Central memory CD4-positive, alpha-beta T cell (primary cell): ENCODE measurements around the gene ELP1.
"Not testable (repeated sequence)": the region's sequence is repeated elsewhere in the genome, so short reads cannot be mapped to it uniquely, and the experiment has no call there.

Experiments used
- DNase-seq: peaks from one replicate; pipeline ENCODE4 v3.0.0; 2022
- total RNA-seq, 3 experiments: gene quantifications; one replicate each; lab custom pipeline; 2026; lab: John Stamatoyannopoulos, UW

Gene ELP1, protein sequence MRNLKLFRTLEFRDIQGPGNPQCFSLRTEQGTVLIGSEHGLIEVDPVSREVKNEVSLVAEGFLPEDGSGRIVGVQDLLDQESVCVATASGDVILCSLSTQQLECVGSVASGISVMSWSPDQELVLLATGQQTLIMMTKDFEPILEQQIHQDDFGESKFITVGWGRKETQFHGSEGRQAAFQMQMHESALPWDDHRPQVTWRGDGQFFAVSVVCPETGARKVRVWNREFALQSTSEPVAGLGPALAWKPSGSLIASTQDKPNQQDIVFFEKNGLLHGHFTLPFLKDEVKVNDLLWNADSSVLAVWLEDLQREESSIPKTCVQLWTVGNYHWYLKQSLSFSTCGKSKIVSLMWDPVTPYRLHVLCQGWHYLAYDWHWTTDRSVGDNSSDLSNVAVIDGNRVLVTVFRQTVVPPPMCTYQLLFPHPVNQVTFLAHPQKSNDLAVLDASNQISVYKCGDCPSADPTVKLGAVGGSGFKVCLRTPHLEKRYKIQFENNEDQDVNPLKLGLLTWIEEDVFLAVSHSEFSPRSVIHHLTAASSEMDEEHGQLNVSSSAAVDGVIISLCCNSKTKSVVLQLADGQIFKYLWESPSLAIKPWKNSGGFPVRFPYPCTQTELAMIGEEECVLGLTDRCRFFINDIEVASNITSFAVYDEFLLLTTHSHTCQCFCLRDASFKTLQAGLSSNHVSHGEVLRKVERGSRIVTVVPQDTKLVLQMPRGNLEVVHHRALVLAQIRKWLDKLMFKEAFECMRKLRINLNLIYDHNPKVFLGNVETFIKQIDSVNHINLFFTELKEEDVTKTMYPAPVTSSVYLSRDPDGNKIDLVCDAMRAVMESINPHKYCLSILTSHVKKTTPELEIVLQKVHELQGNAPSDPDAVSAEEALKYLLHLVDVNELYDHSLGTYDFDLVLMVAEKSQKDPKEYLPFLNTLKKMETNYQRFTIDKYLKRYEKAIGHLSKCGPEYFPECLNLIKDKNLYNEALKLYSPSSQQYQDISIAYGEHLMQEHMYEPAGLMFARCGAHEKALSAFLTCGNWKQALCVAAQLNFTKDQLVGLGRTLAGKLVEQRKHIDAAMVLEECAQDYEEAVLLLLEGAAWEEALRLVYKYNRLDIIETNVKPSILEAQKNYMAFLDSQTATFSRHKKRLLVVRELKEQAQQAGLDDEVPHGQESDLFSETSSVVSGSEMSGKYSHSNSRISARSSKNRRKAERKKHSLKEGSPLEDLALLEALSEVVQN (N-terminal part only)
- 141 to 219 (median 157) reads per million in 3 experiments for total RNA-seq

DNA sequence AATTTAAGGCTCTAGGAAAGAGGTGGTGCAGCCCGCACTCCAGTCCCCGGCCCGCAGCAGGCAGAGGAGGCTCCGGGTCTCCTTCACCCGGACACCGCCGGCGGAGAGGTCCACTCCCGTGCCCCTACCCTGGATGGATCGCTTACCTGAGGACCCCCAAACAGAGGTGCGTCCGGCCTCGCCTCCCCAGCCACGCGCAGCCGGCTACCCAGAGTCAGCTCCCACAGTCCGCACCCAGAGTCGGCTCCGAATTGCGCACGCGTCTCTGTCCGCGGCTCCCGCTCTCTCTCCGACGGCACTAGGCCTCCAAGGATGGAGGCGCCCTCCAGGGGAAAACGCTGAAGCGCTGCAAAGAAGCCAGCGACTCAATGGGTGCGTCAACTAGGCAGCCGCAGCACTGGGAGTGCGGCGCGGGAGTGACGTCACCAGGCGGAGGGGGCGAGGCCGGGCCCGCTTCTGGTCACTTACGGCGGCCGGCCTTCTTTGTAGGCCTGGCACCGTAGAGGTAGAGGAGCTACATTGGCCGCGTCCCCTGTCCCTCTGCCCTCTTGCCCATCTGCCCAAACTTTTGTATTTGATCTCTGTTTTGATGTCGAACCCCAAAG, at the start of gene ELP1:
Gene ELP1, minus strand, starts transcription at position 407 of the 605 bp plus-strand sequence. CDS start 2,978 bp downstream, outside the sequence.
- DNase-seq: peak; percentile 92

DNA sequence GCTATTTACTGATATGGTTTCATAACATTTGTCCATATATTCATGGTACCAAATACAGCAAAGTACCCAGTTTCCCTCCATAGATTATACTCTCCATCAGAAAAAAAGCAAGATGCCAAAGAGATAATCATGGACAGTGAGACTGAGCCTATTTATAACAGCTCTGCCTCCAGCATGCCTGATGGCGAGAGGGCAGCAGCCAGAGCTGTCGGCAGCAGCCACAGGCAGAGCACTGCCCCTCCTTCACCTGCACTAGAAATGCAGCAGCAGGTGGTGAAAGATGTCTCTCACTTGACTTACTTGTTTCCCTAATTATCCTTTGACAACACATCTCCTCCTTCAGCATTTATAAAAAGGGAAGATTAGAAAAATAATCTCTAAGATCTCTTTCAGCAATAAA, 47.0 kb upstream of the ELP1 start:
- DNase-seq: no peak

- no peak for DNase-seq
Observed at GRCh38 chr9:108978205-108978604, 44.3 kb upstream of the ELP1 start.

GRCh38 chr9:108973895-108974294, 40.0 kb upstream of the ELP1 start:
- no peak for DNase-seq

- no peak for DNase-seq
Observed at GRCh38 chr9:108972626-108973209, 38.8 kb upstream of the ELP1 start.

DNA sequence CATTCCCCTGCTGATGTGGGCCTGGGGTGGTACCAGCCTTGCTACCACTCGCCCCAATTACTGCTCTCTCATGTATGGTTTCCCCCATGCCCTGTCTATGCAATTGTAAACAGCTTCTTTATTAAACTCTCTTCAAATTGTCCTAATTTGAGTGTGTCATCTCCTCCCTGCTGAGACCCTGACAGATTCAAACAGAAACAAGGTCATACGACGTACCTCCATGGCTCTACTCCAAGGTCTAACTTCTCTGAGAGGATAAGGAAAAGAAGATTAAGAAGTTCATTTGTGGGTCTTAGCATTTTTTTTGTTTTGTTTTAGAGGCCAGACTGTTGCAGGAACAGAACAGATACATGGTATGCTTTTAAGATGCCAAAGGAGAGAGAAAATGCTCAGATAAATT, 38.3 kb upstream of the ELP1 start:
- DNase-seq: no peak

- not testable (repeated sequence) for DNase-seq
Observed at GRCh38 chr9:108971392-108971791, 37.5 kb upstream of the ELP1 start.

DNA sequence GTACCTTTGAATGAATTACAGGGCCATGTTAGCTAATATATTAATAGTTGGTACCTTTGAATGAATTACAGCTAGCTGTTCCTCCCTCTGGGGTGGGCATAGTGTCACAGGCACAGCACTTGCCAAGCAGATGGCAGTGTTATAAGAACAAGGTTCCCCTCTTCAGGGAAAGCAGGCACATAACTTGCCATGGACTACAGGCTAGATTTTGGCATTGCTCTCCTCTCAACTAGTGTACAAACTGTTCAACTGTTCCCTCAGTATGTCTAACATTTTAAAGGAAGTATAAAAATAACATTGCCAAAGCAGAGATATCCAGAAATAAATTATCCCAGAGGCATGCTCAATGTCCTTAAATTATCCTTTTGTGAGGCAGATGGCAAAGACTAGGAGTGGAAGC, 34.0 kb upstream of the ELP1 start:
- DNase-seq: no peak

DNA sequence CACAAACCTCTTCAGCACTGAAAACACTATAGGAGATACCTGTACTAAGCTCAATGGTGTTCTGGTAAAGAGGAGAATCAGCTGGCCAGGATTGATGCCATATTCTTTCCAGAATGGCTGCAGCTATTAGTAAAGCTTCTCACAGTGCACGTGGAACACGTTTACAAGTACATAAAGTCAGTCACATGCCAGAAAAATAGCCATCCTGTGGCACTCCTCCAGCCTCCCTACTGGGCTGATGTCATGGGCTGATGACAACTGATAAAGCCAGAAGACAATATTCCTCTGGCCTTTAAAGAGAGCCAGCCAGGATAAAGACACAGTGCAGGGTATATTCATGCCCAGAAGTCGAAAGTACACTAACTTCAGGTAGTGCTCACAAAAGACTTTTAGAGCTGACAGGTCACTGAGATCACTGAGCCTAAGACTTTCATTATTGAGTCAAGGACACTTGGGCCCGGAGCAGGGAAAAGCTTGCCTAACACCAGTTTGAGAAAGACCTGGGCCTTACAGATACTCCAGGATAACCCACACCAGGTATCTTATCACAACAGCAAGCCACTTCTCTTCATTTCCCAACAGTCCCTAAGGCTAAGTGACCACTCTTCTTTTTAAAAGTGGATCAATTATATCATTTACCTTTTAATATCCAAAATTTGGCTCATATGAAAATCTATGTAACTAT, 29.7 kb upstream of the ELP1 start:
- no peak for DNase-seq

DNA sequence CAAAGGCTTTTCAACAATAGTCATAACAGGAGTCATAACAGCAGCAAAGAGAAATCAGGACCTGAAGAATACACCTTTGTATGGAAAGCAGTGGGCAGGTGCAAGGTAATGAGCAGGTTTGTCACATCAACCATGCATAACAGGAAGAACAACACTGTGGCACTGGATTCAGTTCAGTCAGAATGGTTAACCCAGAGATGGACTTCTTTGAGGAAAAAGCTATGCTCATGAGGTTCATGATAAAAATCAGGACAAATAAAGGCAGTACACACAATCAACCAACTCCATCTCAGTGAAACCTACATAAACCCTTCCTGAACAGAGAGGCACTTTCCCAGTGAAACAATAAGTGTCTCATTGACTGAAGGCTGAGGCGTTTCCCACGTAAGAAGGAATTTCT, 27.2 kb upstream of the ELP1 start:
- no peak for DNase-seq

GRCh38 chr9:108960331-108960730, 26.4 kb upstream of the ELP1 start:
- DNase-seq: no peak

DNA sequence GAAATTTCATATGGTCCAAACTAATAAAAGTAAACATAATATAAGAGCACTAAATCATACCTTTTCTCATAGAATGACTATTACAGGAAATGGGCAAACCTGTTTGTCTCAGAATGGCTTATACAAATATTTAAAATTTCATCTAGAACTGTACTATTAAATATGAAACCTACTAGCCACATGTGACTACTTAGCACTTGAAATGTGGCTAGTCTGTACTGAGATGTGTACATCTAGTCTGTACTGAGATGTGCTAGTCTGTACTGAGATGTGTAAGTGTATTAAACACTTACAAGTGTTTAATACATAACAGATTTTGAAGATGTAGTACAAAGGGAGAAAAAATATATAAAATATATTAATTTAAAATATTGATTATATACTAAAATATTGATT, 22.7 kb upstream of the ELP1 start:
- no peak for DNase-seq

DNA sequence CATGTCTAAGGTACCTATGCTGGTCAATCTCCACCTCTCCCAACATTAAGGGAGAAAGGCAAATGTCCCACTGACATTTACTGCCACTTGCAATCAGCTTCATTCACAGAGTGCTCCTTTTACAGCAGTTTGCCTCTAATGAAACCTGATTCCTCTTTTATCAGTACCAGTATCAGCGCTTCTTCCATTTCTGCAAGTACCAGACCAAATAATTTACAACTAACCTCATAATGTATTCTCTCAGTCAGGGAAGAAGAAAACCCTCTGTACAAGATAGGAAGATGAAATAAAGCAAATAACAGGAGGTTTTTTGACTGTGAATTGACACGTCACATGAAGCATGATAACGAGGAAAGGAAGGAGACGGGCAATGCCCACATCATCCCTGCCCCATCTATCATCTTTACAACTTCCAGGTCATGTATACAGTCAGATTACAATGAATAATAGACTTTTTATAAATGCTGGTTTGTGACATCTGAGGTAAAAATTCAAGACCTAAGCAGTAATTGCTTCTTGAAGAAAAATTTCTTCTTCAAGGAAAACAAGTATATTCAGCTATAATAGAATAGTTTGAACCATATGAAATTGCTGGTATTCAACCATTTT, 22.2 kb upstream of the ELP1 start:
- no peak for DNase-seq

- DNase-seq: peak; percentile 20
Observed at GRCh38 chr9:108953983-108954574, 20.2 kb upstream of the ELP1 start.

GRCh38 chr9:108951578-108951977, 17.7 kb upstream of the ELP1 start:
- DNase-seq: no peak

DNA sequence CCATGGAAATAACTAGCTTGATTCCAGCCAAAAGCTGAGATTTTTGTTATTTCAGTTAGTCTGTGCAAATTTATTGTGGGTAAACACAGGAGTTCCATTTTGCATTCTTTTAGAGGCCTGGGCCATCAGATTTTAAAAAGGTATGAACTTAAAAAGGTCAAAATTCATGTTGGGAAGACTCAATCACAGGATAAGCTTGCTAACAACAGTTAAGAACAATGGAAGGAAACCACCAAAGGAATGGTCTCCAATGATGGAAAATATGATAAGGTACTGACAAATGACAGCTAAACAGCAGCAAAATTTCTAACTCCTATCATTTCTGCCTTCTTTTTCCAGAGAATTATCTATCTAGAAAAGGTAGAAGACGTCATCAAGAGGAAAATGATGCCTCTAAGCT, 16.2 kb upstream of the ELP1 start:
- no peak for DNase-seq

DNA sequence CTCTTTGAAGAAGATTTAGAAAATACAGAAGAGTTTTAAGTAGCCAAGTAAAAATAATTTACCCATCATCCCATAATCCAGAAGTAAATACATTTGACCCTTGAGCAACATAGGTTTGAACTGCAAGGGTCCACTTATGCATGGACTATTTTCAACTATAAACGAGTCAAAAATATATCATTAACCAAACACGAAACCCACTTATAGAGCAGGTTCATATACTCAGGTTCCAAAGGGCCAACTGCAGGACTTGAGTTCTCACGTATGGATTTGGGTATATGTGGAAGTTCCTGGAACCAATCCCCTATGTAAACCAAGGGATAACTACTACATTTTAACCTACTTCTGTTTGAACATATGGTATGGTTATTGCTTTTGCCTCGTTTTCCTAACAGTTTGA, 6.1 kb upstream of the ELP1 start:
- no peak for DNase-seq

DNA sequence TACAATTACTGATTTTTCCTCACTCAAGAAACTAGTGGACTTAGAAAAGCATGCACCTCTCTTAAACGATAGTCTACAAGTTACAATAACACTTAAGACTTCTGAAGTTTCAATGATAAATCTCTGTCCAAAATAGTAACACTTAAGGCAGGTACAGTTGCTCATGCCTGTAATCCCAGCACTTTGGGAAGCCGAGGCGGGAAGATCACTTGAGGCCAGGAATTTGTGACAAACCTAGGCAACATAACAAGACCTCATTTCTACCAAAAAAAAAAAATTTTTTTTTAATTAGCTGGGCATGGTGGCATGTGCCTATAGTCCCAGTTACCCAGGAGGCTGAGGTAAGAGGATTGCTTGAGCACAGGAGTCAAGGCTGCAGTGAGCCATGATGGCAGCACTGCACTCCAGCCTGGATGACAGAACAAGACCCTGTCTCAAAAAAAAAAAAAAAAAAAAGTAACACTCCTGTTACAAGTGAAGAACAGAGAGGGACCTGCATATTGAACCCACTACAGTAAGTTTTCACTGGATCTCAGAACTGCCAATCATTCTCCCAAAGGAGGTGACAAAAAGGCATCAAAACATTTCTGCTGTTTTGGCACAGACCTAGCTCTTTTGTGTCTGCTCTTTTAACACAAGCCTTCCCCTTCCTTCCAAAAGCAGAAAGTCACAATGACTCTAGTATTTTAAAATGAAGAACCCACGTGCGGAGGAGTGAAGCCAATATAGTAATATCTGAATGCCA, 3.8 kb upstream of the ELP1 start:
- DNase-seq: no peak

GRCh38 chr9:108934323-108934893, 484 bp upstream of the ELP1 start, which contains the start of gene ABITRAM:
Gene ABITRAM (plus strand): TSS chr9:108934400. CDS start chr9:108934487, 87 bp downstream.
- peak; percentile 80 for DNase-seq
